K562 (cell line): ENCODE measurements around the gene SYVN1. TPM values are rescaled to one million over a fixed set of nuclear protein-coding genes. Genes with fewer than 3 reads are reported as not detected.

Source experiments
- ATF7 ChIP-seq: fragments of 450-650 bp; IDR thresholded peaks from 2 replicates; pipeline ENCODE4 v1.7.1; 2014; ENCODE audit warnings: mild to moderate bottlenecking, moderate library complexity
- C11orf30 ChIP-seq: fragments of 450-650 bp; IDR thresholded peaks from 2 replicates; pipeline ENCODE4 v1.6.1; 2016; ENCODE audit warnings: low read depth, mild to moderate bottlenecking
- ESRRA ChIP-seq: fragments of 450-650 bp; IDR thresholded peaks from 2 replicates; pipeline ENCODE4 v1.6.1; 2014; ENCODE audit warnings: low read depth, mild to moderate bottlenecking, moderate library complexity, borderline replicate concordance
- GMEB1 ChIP-seq: fragments of 250-450 bp; sonication (Bioruptor Pico); IDR thresholded peaks from 2 replicates; pipeline ENCODE4 v1.4.0; 2020; ENCODE audit warnings: mild to moderate bottlenecking
- HDGF ChIP-seq: fragments of 450-650 bp; IDR thresholded peaks from 2 replicates; pipeline ENCODE4 v1.6.1; 2016
- HNRNPH1 ChIP-seq: fragments of 200-400 bp; formaldehyde crosslinking; optimal IDR thresholded peaks from 2 replicates; pipeline ENCODE3; 2017; ENCODE audit warnings: low read depth, mild to moderate bottlenecking, low read length, moderate library complexity
- ID3 ChIP-seq, 2 experiments: fragments of 250-450 bp in 1 of 2; fragments of 450-650 bp in 1 of 2; sonication (Bioruptor Pico) in 1 of 2; IDR thresholded peaks; 2 replicates each; pipeline versions ENCODE4 v1.6.1 to v1.8.0; 2016 to 2021; ENCODE audit warnings: mild to moderate bottlenecking in 2 of 2, moderate library complexity in 2 of 2, missing compliant biosample characterization in 1 of 2, missing genetic modification characterization in 1 of 2
- KDM1A ChIP-seq, 2 experiments: fragments of 450-650 bp; IDR thresholded peaks; 2 replicates each; pipeline ENCODE4 v1.6.1; 2016; ENCODE audit warnings: mild to moderate bottlenecking in 2 of 2
- LEF1 ChIP-seq: fragments of 450-650 bp; IDR thresholded peaks from 2 replicates; pipeline ENCODE4 v1.6.1; 2016; ENCODE audit warnings: mild to moderate bottlenecking
- MAZ ChIP-seq, 2 experiments: fragments of 450-650 bp in 1 of 2; sonication (generic) in 1 of 2; formaldehyde crosslinking; IDR thresholded peaks in 1 of 2; conservative IDR thresholded peaks in 1 of 2; 2 replicates each; pipeline versions ENCODE4 v1.4.0 to v1.5.0; 2020; ENCODE audit warnings: mild to moderate bottlenecking in 1 of 2, missing genetic modification reagents in 1 of 2
- MTA3 ChIP-seq: fragments of 450-650 bp; formaldehyde crosslinking; IDR thresholded peaks from 2 replicates; pipeline ENCODE4 v1.6.1; 2017; ENCODE audit warnings: mild to moderate bottlenecking, borderline replicate concordance
- NUFIP1 ChIP-seq: fragments of 450-650 bp; IDR thresholded peaks from 2 replicates; pipeline ENCODE4 v1.6.1; 2018; ENCODE audit not compliant: partially characterized antibody
- PRDM10 ChIP-seq: fragments of 450-650 bp; IDR thresholded peaks from 2 replicates; pipeline ENCODE4 v1.6.1; 2018; ENCODE audit not compliant: partially characterized antibody
- RB1 ChIP-seq: fragments of 450-650 bp; IDR thresholded peaks from 2 replicates; pipeline ENCODE4 v1.6.1; 2017; ENCODE audit warnings: low read depth, mild to moderate bottlenecking
- VEZF1 ChIP-seq: fragments of 200-800 bp; sonication (Bioruptor generic); IDR thresholded peaks from 2 replicates; pipeline ENCODE4 v1.6.1; 2017; ENCODE audit warnings: missing genetic modification characterization, missing compliant biosample characterization
- ZEB2 ChIP-seq: fragments of 450-650 bp; IDR thresholded peaks from 2 replicates; pipeline ENCODE4 v1.6.1; 2016
- ZNF316 ChIP-seq: fragments of 450-650 bp; IDR thresholded peaks from 2 replicates; pipeline ENCODE4 v1.6.1; 2016
- polyA plus RNA-seq, 8 experiments: library from polyadenylated mRNA; depleted of rRNA in 4 of 8; stranded (reverse) in 5 of 8; unstranded in 3 of 8; fragments of >200 nt; fragmentation: Nextera tagmentation in 2 of 8; fragmentation: Illumina TruSeq in 1 of 8; extraction: Ambion mirVana in 2 of 8; extraction: Trizol in 1 of 8; gene quantifications; 2 replicates each; pipeline versions ENCODE4 v1.2.1 to v1.2.3, GENCODE V29; 2011 to 2014; ENCODE audit warnings: inconsistent platforms in 1 of 8, missing spikeins in 1 of 8
- total RNA-seq, 7 experiments: library from RNA; depleted of rRNA in 6 of 7; stranded (reverse); fragments of >200 nt in 6 of 7; fragmentation: Illumina TruSeq in 2 of 7; extraction: Trizol in 2 of 7; gene quantifications; 2 replicates each; pipeline versions ENCODE4 v1.2.1 to v1.2.3, GENCODE V29; 2011 to 2021; ENCODE audit warnings: low replicate concordance in 1 of 7
- TF ChIP-seq, protein P1 (sequence below): fragments of 250-450 bp; sonication (Bioruptor Pico); IDR thresholded peaks from 2 replicates; pipeline ENCODE4 v1.8.0; 2022; ENCODE audit warnings: inconsistent platforms, mild to moderate bottlenecking, moderate library complexity, borderline replicate concordance

The SYVN1 gene
- total and polyA plus RNA-seq, 9 of the 15 experiments (the other 6 are each of a cell fraction or from before 2014, with no cell fraction given): 0.41 to 47.4 (median 9.9) TPM

DNA sequence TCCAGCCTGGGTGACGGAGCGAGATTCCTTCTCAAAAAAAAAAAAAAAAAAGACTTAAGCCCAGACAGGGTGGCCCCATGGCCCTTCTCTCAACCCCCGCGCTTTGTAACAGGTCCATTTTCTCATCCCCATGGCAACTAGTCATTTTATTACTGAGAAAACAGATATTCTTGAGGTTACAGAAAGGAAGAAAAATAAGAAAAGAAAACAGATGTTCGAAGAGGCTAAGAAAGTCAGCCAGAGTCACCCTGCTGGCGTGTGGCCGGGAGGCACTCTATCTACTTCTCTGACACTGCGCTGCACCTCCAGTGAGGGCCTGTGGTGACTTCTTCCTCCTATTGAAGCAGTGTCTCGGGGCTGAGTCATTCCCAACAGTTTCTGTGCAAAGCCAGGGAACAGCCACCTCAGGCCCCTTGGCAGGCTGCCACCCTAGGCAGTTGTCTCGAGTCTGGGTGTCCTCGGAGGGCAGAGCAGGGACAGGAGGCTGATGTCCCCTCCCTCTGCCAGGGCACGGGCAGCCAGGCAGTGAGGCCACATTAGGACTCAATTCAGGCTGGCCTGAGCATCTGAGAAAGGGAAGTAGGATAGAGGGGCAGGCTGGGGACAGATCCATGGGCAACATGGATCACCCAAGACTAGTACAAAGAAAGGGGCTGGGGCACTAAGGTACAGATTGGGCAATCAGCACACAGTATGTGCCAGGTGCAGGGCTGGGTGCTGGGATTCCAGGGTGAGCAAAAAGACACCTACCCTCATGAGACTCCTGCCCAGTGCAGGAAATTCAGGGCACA, 16.4 kb upstream of the SYVN1 start (continued):
- TF ChIP-seq VEZF1 (CRISPR knock-in tag) (peak; percentile 43), C11orf30 (peak; percentile 87), MAZ (CRISPR knock-in tag; conservative IDR thresholded peaks at IDR 0.05 in 1 of 2, IDR thresholded peaks at IDR 0.05 in 1 of 2) (peak in 1 of 2 experiments; percentile 59; a peak in 1 of 4 replicates), LEF1 (peak; percentile 68), HDGF (0 out of 2 replicates have a peak, but pooled peaks have one; percentile 42), ZEB2 (no peak), ID3 (CRISPR knock-in tag; IDR thresholded peaks at IDR 0.05) (no peak), ID3 (tag; IDR thresholded peaks at IDR 0.05) (0 out of 2 replicates have a peak, but pooled peaks have one; percentile 23), ESRRA (no peak; the same call in 1 of the 2 replicates), MTA3 (0 out of 2 replicates have a peak, but pooled peaks have one; percentile 64), NUFIP1 (no peak), ZNF316 (peak; percentile 67), PRDM10 (peak; percentile 57), RB1 (0 out of 2 replicates have a peak, but pooled peaks have one; percentile 28), HNRNPH1 (no peak), KDM1A (IDR thresholded peaks at IDR 0.05) (no peak), GMEB1 (CRISPR knock-in tag) (no peak), ATF7 (peak; percentile 58; the same call in 1 of the 2 replicates)
- TF ChIP-seq, protein P1, sequence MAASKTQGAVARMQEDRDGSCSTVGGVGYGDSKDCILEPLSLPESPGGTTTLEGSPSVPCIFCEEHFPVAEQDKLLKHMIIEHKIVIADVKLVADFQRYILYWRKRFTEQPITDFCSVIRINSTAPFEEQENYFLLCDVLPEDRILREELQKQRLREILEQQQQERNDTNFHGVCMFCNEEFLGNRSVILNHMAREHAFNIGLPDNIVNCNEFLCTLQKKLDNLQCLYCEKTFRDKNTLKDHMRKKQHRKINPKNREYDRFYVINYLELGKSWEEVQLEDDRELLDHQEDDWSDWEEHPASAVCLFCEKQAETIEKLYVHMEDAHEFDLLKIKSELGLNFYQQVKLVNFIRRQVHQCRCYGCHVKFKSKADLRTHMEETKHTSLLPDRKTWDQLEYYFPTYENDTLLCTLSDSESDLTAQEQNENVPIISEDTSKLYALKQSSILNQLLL (CRISPR knock-in tag): no peak
